ENCODE measurements around the gene MDK.

- TF ChIP-seq SP1 (IDR thresholded peaks at IDR 0.05; ENCODE audit: low read depth) (no peak), ZNF274 (IDR thresholded peaks at IDR 0.05; ENCODE audit: low read depth, low read length) (no peak)
These were observed 48.2 kb downstream of the MDK start for GRCh38 chr11:46429717-46430116.
